Natural killer cell (primary cell): ENCODE measurements around the gene PTPN6. TPM values are rescaled to one million over a fixed set of nuclear protein-coding genes. Genes with fewer than 3 reads are reported as not detected.

Experiments used
- ATAC-seq, 3 donors: fragments of 150-1000 bp in 2 of 3; fragments of 200-7000 bp in 1 of 3; cut with Tn5 transposase; 1 replicate in 1 of 3; 2 replicates in 2 of 3; pipeline ENCODE4 v1.10.0; 2021; ENCODE audit warnings: mild to moderate bottlenecking in 2 of 3, moderate library complexity in 2 of 3
- DNase-seq, 2 donors: peaks; one replicate each; pipeline versions ENCODE4 v3.0.0 to v3.0.0-alpha.2; 2013 to 2021; ENCODE audit warnings: mixed read lengths in 1 of 2
- H3K27ac ChIP-seq: one replicate; pipeline ENCODE4 v1.5.1; 2013; ENCODE audit warnings: mild to moderate bottlenecking, low read length
- H3K27me3 ChIP-seq: one replicate; pipeline ENCODE4 v1.6.1; 2013; ENCODE audit warnings: low read length; ENCODE audit not compliant: control insufficient read depth, insufficient read depth
- H3K36me3 ChIP-seq: one replicate; pipeline ENCODE4 v1.6.1; 2013; ENCODE audit warnings: low read length; ENCODE audit not compliant: control insufficient read depth, insufficient read depth
- H3K4me1 ChIP-seq: one replicate; pipeline ENCODE4 v1.6.1; 2013; ENCODE audit warnings: low read length; ENCODE audit not compliant: control insufficient read depth, insufficient read depth
- H3K4me3 ChIP-seq: one replicate; pipeline ENCODE4 v1.5.1; 2013; ENCODE audit warnings: low read length
- H3K9me3 ChIP-seq: one replicate; pipeline ENCODE4 v1.6.1; 2013; ENCODE audit warnings: low read length; ENCODE audit not compliant: control insufficient read depth, insufficient read depth
- H3K27ac Mint-ChIP-seq, 2 donors: one replicate each; pipeline ENCODE4 v1.8.0; 2022; ENCODE audit warnings: mild to moderate bottlenecking in 2 of 2, mixed read lengths in 2 of 2, moderate library complexity in 1 of 2
- H3K27me3 Mint-ChIP-seq, 2 donors: one replicate each; pipeline ENCODE4 v1.8.0; 2022; ENCODE audit warnings: low read depth in 2 of 2, mixed read lengths in 2 of 2
- H3K36me3 Mint-ChIP-seq: one replicate; pipeline ENCODE4 v1.8.0; 2022; ENCODE audit warnings: mixed read lengths
- H3K4me1 Mint-ChIP-seq, 2 donors: one replicate each; pipeline ENCODE4 v1.8.0; 2022; ENCODE audit warnings: mixed read lengths in 2 of 2
- H3K4me3 Mint-ChIP-seq: one replicate; pipeline ENCODE4 v1.8.0; 2022; ENCODE audit warnings: mild to moderate bottlenecking, moderate library complexity, mixed read lengths
- H3K9me3 Mint-ChIP-seq, 2 donors: one replicate each; pipeline ENCODE4 v1.8.0; 2022; ENCODE audit warnings: mixed read lengths in 2 of 2
- WGBS: methylation state at CpG from one replicate; pipeline ENCODE4 v1.1.7; 2013; ENCODE audit warnings: missing lambda C conversion rate; ENCODE audit not compliant: insufficient coverage; 5-methylcytosine and 5-hydroxymethylcytosine counted together
- intact Hi-C: fragments of 100-400 bp; cut with micrococcal nuclease; formaldehyde crosslinking; loops from one replicate; pipeline ENCODE4 v1.14.2; 2022
- total RNA-seq, 4 donors: library from RNA; stranded (reverse); fragments of 120-200 nt in 1 of 4; gene quantifications; one replicate each; pipeline versions ENCODE4 v1.2.3 to v1.2.4, GENCODE V29; 2013 to 2022
- TF ChIP-seq, protein P1 (sequence below): fragments of 200-600 bp; IDR thresholded peaks from one replicate; pipeline ENCODE4 v1.8.0; 2022; ENCODE audit warnings: antibody characterized with exemption

PTPN6 gene
- total RNA-seq, 3 donors from 2014 or later (not counting 1 experiment from before 2014, with no cell fraction given): 279 to 357 (median 312) TPM

DNA sequence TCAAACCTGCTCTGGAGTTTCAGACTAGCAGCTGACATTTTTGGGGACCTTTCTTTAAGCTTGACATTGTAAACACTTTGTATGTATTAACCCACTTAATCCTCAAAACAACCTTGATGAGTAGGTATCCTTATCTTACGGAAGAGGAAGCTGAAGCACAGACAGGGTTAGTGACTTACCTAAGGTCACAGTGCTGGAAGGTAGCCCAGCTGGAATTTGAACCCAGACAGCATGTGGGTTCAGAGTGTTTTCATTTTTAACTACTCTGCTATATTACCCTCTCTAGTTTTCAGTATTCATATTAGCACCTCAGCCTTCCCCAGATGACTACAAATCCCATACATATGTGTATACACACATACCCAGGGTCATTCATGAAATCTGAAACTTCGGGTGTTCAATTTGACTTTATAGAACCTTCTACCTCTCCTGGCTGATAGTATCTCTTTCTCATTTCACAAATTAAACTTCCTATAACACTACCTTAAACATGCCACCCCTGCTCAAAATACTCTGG, 53.2 kb downstream of the PTPN6 start:
- no peaks in the 10 kb centered on the region for H3K9me3 Mint-ChIP-seq
- no peak overlapping the region for H3K27ac Mint-ChIP-seq
- TF ChIP-seq, protein P1, sequence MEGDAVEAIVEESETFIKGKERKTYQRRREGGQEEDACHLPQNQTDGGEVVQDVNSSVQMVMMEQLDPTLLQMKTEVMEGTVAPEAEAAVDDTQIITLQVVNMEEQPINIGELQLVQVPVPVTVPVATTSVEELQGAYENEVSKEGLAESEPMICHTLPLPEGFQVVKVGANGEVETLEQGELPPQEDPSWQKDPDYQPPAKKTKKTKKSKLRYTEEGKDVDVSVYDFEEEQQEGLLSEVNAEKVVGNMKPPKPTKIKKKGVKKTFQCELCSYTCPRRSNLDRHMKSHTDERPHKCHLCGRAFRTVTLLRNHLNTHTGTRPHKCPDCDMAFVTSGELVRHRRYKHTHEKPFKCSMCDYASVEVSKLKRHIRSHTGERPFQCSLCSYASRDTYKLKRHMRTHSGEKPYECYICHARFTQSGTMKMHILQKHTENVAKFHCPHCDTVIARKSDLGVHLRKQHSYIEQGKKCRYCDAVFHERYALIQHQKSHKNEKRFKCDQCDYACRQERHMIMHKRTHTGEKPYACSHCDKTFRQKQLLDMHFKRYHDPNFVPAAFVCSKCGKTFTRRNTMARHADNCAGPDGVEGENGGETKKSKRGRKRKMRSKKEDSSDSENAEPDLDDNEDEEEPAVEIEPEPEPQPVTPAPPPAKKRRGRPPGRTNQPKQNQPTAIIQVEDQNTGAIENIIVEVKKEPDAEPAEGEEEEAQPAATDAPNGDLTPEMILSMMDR: no peak
- H3K27me3 Mint-ChIP-seq: no peaks in the 10 kb centered on the region
- H3K27me3 ChIP-seq: no peaks in the 10 kb centered on the region
- 89% methylated on average over 2 of the region's 2 CpGs for WGBS
- no peak for DNase-seq
- no peak overlapping the region for H3K4me3 Mint-ChIP-seq
- intact Hi-C loops: no loop called here
- H3K27ac ChIP-seq: no peak overlapping the region
- no peaks in the 10 kb centered on the region for H3K36me3 Mint-ChIP-seq
- H3K9me3 ChIP-seq: no peaks in the 10 kb centered on the region
- H3K4me3 ChIP-seq: no peak overlapping the region
- no peak for ATAC-seq
- H3K36me3 ChIP-seq: peaks cover 9% of the 10 kb centered on the region
- H3K4me1 ChIP-seq: no peaks in the 10 kb centered on the region
- peaks cover 6 to 18% of the 10 kb centered on the region in 2 donors for H3K4me1 Mint-ChIP-seq

GRCh38 chr12:7004840-7005239, 53.7 kb downstream of the PTPN6 start:
- H3K9me3 Mint-ChIP-seq: no peaks in the 10 kb centered on the region
- DNase-seq: no peak
- no peaks in the 10 kb centered on the region for H3K27me3 Mint-ChIP-seq
- intact Hi-C loops: no loop called here
- ATAC-seq: no peak
- Histone ChIP-seq H3K9me3 (no peaks in the 10 kb centered on the region), H3K4me1 (no peaks in the 10 kb centered on the region), H3K27me3 (no peaks in the 10 kb centered on the region), H3K4me3 (no peak overlapping the region), H3K36me3 (peaks cover 6% of the 10 kb centered on the region), H3K27ac (no peak overlapping the region)
- H3K27ac Mint-ChIP-seq: no peak overlapping the region
- WGBS: 90% methylated on average over 2 of the region's 2 CpGs
- TF ChIP-seq, protein P1: no peak
- no peaks in the 10 kb centered on the region for H3K36me3 Mint-ChIP-seq
- peaks cover 6 to 18% of the 10 kb centered on the region in 2 donors for H3K4me1 Mint-ChIP-seq
- no peak overlapping the region for H3K4me3 Mint-ChIP-seq

GRCh38 chr12:7005311-7005710, 54.2 kb downstream of the PTPN6 start:
- H3K27ac Mint-ChIP-seq: no peak overlapping the region
- H3K4me3 Mint-ChIP-seq: no peak overlapping the region
- Histone ChIP-seq H3K4me1 (no peaks in the 10 kb centered on the region), H3K36me3 (peaks cover 6% of the 10 kb centered on the region), H3K27ac (no peak overlapping the region), H3K4me3 (no peak overlapping the region), H3K27me3 (no peaks in the 10 kb centered on the region), H3K9me3 (no peaks in the 10 kb centered on the region)
- ATAC-seq: no peak
- H3K27me3 Mint-ChIP-seq: no peaks in the 10 kb centered on the region
- DNase-seq: no peak
- peaks cover 9 to 18% of the 10 kb centered on the region in 2 donors for H3K4me1 Mint-ChIP-seq
- intact Hi-C loops: no loop called here
- H3K36me3 Mint-ChIP-seq: no peaks in the 10 kb centered on the region
- WGBS: no CpG with 5 or more reads among the region's 2 CpGs
- no peaks in the 10 kb centered on the region for H3K9me3 Mint-ChIP-seq
- TF ChIP-seq, protein P1: no peak

DNA sequence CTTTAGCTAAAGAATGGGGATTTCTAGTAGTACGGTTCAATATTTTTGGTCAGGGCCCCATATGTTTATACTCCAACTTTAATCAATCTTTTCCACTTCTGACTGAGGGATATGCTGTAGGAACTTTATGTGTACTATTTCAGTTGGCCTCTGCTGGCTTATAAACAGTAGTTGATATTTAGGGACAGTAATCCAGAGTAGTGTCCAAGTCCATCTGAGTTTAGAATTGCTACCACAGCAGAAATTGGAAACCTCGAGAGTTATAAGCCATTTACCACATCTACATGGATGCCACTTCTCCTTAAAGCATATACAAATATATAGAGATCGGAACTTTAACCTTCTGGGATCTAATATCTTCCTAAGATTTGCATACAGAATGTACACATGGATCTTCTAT, 55.5 kb downstream of the PTPN6 start:
- TF ChIP-seq, protein P1: no peak
- intact Hi-C loops: no loop called here
- ATAC-seq: no peak

More for the DNA sequence above, 55.5 kb downstream of the PTPN6 start:
- no peak for DNase-seq
- H3K4me3 Mint-ChIP-seq: no peak overlapping the region
- H3K9me3 Mint-ChIP-seq: no peaks in the 10 kb centered on the region
- peaks cover 4% of the 10 kb centered on the region for H3K36me3 ChIP-seq
- peaks cover 11 to 14% of the 10 kb centered on the region in 2 donors for H3K4me1 Mint-ChIP-seq
- H3K27me3 ChIP-seq: no peaks in the 10 kb centered on the region
- 100% methylated on average over 2 of the region's 3 CpGs for WGBS
- H3K27me3 Mint-ChIP-seq: no peaks in the 10 kb centered on the region
- H3K4me1 ChIP-seq: no peaks in the 10 kb centered on the region
- H3K4me3 ChIP-seq: no peak overlapping the region
- H3K9me3 ChIP-seq: no peaks in the 10 kb centered on the region
- H3K36me3 Mint-ChIP-seq: no peaks in the 10 kb centered on the region
- no peak overlapping the region for H3K27ac ChIP-seq
- no peak overlapping the region for H3K27ac Mint-ChIP-seq
